NCI-H1417 treated with DMSO at 0.1 percent for 48 hours (cell line): Measurements from ENCODE around the gene NRF1.

Experiments
- DNase-seq: peaks from one replicate; lab custom pipeline; 2025; lab: John Stamatoyannopoulos, UW

The NRF1 gene

GRCh38 chr7:129771201-129771927 is 159.8 kb downstream of the NRF1 start:
- no peak for DNase-seq

- DNase-seq, result no peak
Measured at GRCh38 chr7:129771928-129772479, 160.5 kb downstream of the NRF1 start.

GRCh38 chr7:129772646-129773280 is 161.2 kb downstream of the NRF1 start:
- DNase-seq, result no peak

GRCh38 chr7:129773328-129773731 is 161.8 kb downstream of the NRF1 start:
- no peak for DNase-seq

GRCh38 chr7:129773871-129774270 is 162.4 kb downstream of the NRF1 start:
- DNase-seq, result no peak

- DNase-seq, result no peak
Measured at GRCh38 chr7:129774359-129774758, 162.8 kb downstream of the NRF1 start.

- no peak for DNase-seq
Measured at GRCh38 chr7:129774871-129775694, 163.6 kb downstream of the NRF1 start.

- DNase-seq, result no peak
Measured at GRCh38 chr7:129775695-129776361, 164.3 kb downstream of the NRF1 start.

- DNase-seq, result no peak
Measured at GRCh38 chr7:129776362-129776722, 164.8 kb downstream of the NRF1 start.

GRCh38 chr7:129777195-129777844 is 165.8 kb downstream of the NRF1 start:
- DNase-seq, result no peak

GRCh38 chr7:129777993-129778769 is 166.7 kb downstream of the NRF1 start:
- DNase-seq, result no peak

GRCh38 chr7:129778770-129779601 is 167.5 kb downstream of the NRF1 start:
- no peak for DNase-seq

GRCh38 chr7:129779602-129780256 is 168.2 kb downstream of the NRF1 start:
- DNase-seq, result no peak

GRCh38 chr7:129780257-129780973 is 168.9 kb downstream of the NRF1 start:
- no peak for DNase-seq

- DNase-seq, result no peak
Measured at GRCh38 chr7:129780974-129781927, 169.7 kb downstream of the NRF1 start.

GRCh38 chr7:129781928-129782817 is 170.7 kb downstream of the NRF1 start:
- DNase-seq, result no peak
